WTC11 (cell line): ENCODE results near the gene ADPRS.

Experiments used
- CBFB ChIP-seq: sonication (generic); formaldehyde crosslinking; IDR thresholded peaks from 2 replicates; pipeline ENCODE4 v1.8.1; 2022; ENCODE audit warnings: mild to moderate bottlenecking, low read depth, missing genetic modification reagents
- CTCF ChIP-seq: fragments of 200-600 bp; IDR thresholded peaks from 2 replicates; pipeline ENCODE4 v1.8.0; 2022; ENCODE audit warnings: antibody characterized with exemption
- MXD4 ChIP-seq: fragments of 250-450 bp; sonication (Bioruptor Pico); IDR thresholded peaks from 2 replicates; pipeline ENCODE4 v1.8.0; 2021; ENCODE audit warnings: mild to moderate bottlenecking, moderate library complexity, borderline replicate concordance

- no peak for TF ChIP-seq MXD4 (CRISPR knock-in tag)
- TF ChIP-seq CTCF: no peak
- no peak for TF ChIP-seq CBFB (CRISPR knock-in tag)
These were observed 11.7 kb downstream of the ADPRS start for GRCh38 chr1:36100376-36100775.
